ENCODE data around the gene ZCCHC7.
"Not testable (repeated sequence)": the region's sequence is repeated elsewhere in the genome, so short reads cannot be mapped to it uniquely, and the experiment has no call there.

- TF ChIP-seq CTCF (IDR thresholded peaks at IDR 0.05 in 4 of 5, conservative IDR thresholded peaks at IDR 0.05 in 1 of 5); POLR2A (IDR thresholded peaks at IDR 0.05): not testable (repeated sequence)
Measured at GRCh38 chr9:37092714-37093295, 27.6 kb upstream of the ZCCHC7 start.

Measured in gastrocnemius medialis (tissue), 4 donors.